Measurements from ENCODE around the gene FAM163A. TPM values are rescaled to one million over a fixed set of nuclear protein-coding genes. Genes with fewer than 3 reads are reported as not detected.
"Not testable (repeated sequence)": the region's sequence is repeated elsewhere in the genome, so short reads cannot be mapped to it uniquely, and the experiment has no call there.

The FAM163A gene
- total RNA-seq: not detected

GRCh38 chr1:179742717-179743678 is at the start of gene FAM163A:
Gene FAM163A (plus strand): TSS chr1:179743291. CDS start chr1:179813098, 69,807 bp downstream.
- no peak for DNase-seq

GRCh38 chr1:179694530-179694929 is 48.6 kb upstream of the FAM163A start:
- not testable (repeated sequence) for DNase-seq

GRCh38 chr1:179702946-179703539 is 40.0 kb upstream of the FAM163A start:
- no peak for DNase-seq

- peak; percentile 48 for DNase-seq
These were observed 36.7 kb upstream of the FAM163A start for GRCh38 chr1:179706339-179706941.

GRCh38 chr1:179707406-179707805 is 35.7 kb upstream of the FAM163A start:
- no peak for DNase-seq

- DNase-seq: no peak
These were observed 34.5 kb upstream of the FAM163A start for GRCh38 chr1:179708434-179709195.

GRCh38 chr1:179709841-179710329 is 33.2 kb upstream of the FAM163A start:
- peak; percentile 21 for DNase-seq

- no peak for DNase-seq
These were observed 28.9 kb upstream of the FAM163A start for GRCh38 chr1:179714159-179714558.

GRCh38 chr1:179714623-179715022 is 28.5 kb upstream of the FAM163A start:
- DNase-seq: no peak

GRCh38 chr1:179719272-179719671 is 23.8 kb upstream of the FAM163A start:
- no peak for DNase-seq

- DNase-seq: no peak
These were observed 14.8 kb upstream of the FAM163A start for GRCh38 chr1:179728271-179728670.

- DNase-seq: no peak
These were observed 13.2 kb upstream of the FAM163A start for GRCh38 chr1:179729881-179730280.

- DNase-seq: no peak
These were observed 11.4 kb upstream of the FAM163A start for GRCh38 chr1:179731643-179732042.

GRCh38 chr1:179742291-179742690 is 800 bp upstream of the FAM163A start:
- DNase-seq: no peak

GRCh38 chr1:179743679-179744400 is 749 bp downstream of the FAM163A start:
- no peak for DNase-seq

- DNase-seq: no peak
These were observed 1.5 kb downstream of the FAM163A start for GRCh38 chr1:179744401-179745130.

- DNase-seq: no peak
These were observed 2.1 kb downstream of the FAM163A start for GRCh38 chr1:179745131-179745611.

- no peak for DNase-seq
These were observed 2.7 kb downstream of the FAM163A start for GRCh38 chr1:179745743-179746142.

GRCh38 chr1:179747611-179748010 is 4.5 kb downstream of the FAM163A start:
- DNase-seq: no peak

GRCh38 chr1:179748772-179749171 is 5.7 kb downstream of the FAM163A start:
- DNase-seq: no peak

- DNase-seq: no peak
These were observed 7.5 kb downstream of the FAM163A start for GRCh38 chr1:179750630-179751029.
